Vagina (tissue), 2 donors: ENCODE data around the gene FAM117B. TPM values are rescaled to one million over a fixed set of nuclear protein-coding genes. Genes with fewer than 3 reads are reported as not detected.

Source experiments
- DNase-seq, 2 donors: peaks; one replicate each; pipeline ENCODE4 v3.0.0-alpha.2; 2017; ENCODE audit errors: extremely low spot score in 2 of 2
- H3K27ac ChIP-seq: fragments of 200-600 bp; sonication (generic); one replicate; pipeline ENCODE4 v1.5.1; 2019
- H3K27me3 ChIP-seq: fragments of 200-600 bp; sonication (generic); one replicate; pipeline ENCODE4 v1.5.1; 2019
- H3K36me3 ChIP-seq, 2 donors: fragments of 200-600 bp; sonication (generic); one replicate each; pipeline ENCODE4 v1.5.1; 2017 to 2019
- H3K4me1 ChIP-seq: fragments of 200-600 bp; sonication (generic); one replicate; pipeline ENCODE4 v1.5.1; 2019
- H3K4me3 ChIP-seq, 2 donors: fragments of 200-600 bp; sonication (generic); 1 replicate in 1 of 2; 2 replicates in 1 of 2; pipeline ENCODE4 v1.5.1; 2016 to 2019
- H3K9me3 ChIP-seq: fragments of 200-600 bp; sonication (generic); one replicate; pipeline ENCODE4 v1.5.1; 2019
- CTCF ChIP-seq, 3 experiments: fragments of 450-650 bp in 2 of 3; fragments of 200-600 bp in 1 of 3; sonication (generic) in 1 of 3; IDR thresholded peaks; one replicate each; pipeline ENCODE4 v1.5.1; 2017 to 2019; ENCODE audit warnings: antibody characterized with exemption in 3 of 3, mild to moderate bottlenecking in 2 of 3, moderate library complexity in 2 of 3
- POLR2A ChIP-seq, 2 donors: fragments of 450-650 bp; IDR thresholded peaks; one replicate each; pipeline ENCODE4 v1.6.1; 2017; ENCODE audit warnings: antibody characterized with exemption in 2 of 2, mild to moderate bottlenecking in 2 of 2, moderate library complexity in 2 of 2
- POLR2AphosphoS5 ChIP-seq, 2 donors: sonication (generic); formaldehyde crosslinking; IDR thresholded peaks; one replicate each; pipeline ENCODE4 v1.9.0; 2017; ENCODE audit warnings: antibody characterized with exemption in 2 of 2, mild to moderate bottlenecking in 2 of 2, low read depth in 1 of 2; ENCODE audit not compliant: insufficient read depth in 1 of 2
- intact Hi-C: fragments of 100-400 bp; cut with DNase I; formaldehyde crosslinking; loops from one replicate; pipeline ENCODE4 v1.15.1; 2023
- total RNA-seq: library from RNA; depleted of rRNA; stranded (reverse); fragments of >200 nt; gene quantifications from one replicate; pipeline ENCODE4 v1.2.3, GENCODE V29; 2016

Gene FAM117B
- total RNA-seq, 1 donor from 2014 or later: 13.5 TPM

- no peaks in the 10 kb centered on the region for H3K36me3 ChIP-seq
- H3K27me3 ChIP-seq: no peaks in the 10 kb centered on the region
- H3K27ac ChIP-seq: no peak overlapping the region
- no peaks in the 10 kb centered on the region for H3K9me3 ChIP-seq
- intact Hi-C loops: no loop called here
- H3K4me3 ChIP-seq: no peak overlapping the region
- H3K4me1 ChIP-seq: no peaks in the 10 kb centered on the region
- TF ChIP-seq POLR2AphosphoS5 (IDR thresholded peaks at IDR 0.05; ENCODE audit: insufficient read depth in 1 of 2, low read depth in 1 of 2) (no peak), CTCF (IDR thresholded peaks at IDR 0.05) (no peak), POLR2A (IDR thresholded peaks at IDR 0.05) (no peak)
- DNase-seq: no peak
Measured at GRCh38 chr2:202609381-202610145, 25.2 kb upstream of the FAM117B start.

- Histone ChIP-seq H3K27ac (no peak overlapping the region), H3K4me1 (no peaks in the 10 kb centered on the region), H3K36me3 (no peaks in the 10 kb centered on the region), H3K9me3 (no peaks in the 10 kb centered on the region), H3K27me3 (no peaks in the 10 kb centered on the region), H3K4me3 (no peak overlapping the region)
- intact Hi-C loops: no loop called here
- TF ChIP-seq POLR2A (IDR thresholded peaks at IDR 0.05) (no peak), CTCF (IDR thresholded peaks at IDR 0.05) (no peak), POLR2AphosphoS5 (IDR thresholded peaks at IDR 0.05; ENCODE audit: insufficient read depth in 1 of 2, low read depth in 1 of 2) (no peak)
- DNase-seq: no peak
Measured at GRCh38 chr2:202610380-202610779, 24.4 kb upstream of the FAM117B start.

- Histone ChIP-seq H3K9me3 (no peaks in the 10 kb centered on the region), H3K36me3 (no peaks in the 10 kb centered on the region), H3K4me3 (no peak overlapping the region), H3K4me1 (no peaks in the 10 kb centered on the region), H3K27me3 (no peaks in the 10 kb centered on the region), H3K27ac (no peak overlapping the region)
- no peak for DNase-seq
- TF ChIP-seq POLR2A (IDR thresholded peaks at IDR 0.05): no peak
- no peak for TF ChIP-seq CTCF (IDR thresholded peaks at IDR 0.05)
- TF ChIP-seq POLR2AphosphoS5 (IDR thresholded peaks at IDR 0.05; ENCODE audit: insufficient read depth in 1 of 2, low read depth in 1 of 2): no peak
- intact Hi-C loops: no loop called here
Measured at GRCh38 chr2:202612145-202612544, 22.6 kb upstream of the FAM117B start.

- intact Hi-C loops: no loop called here
- Histone ChIP-seq H3K4me1 (no peaks in the 10 kb centered on the region), H3K4me3 (no peak overlapping the region), H3K9me3 (no peaks in the 10 kb centered on the region), H3K36me3 (no peaks in the 10 kb centered on the region), H3K27ac (no peak overlapping the region), H3K27me3 (no peaks in the 10 kb centered on the region)
- TF ChIP-seq CTCF (IDR thresholded peaks at IDR 0.05): no peak
- no peak for TF ChIP-seq POLR2AphosphoS5 (IDR thresholded peaks at IDR 0.05; ENCODE audit: insufficient read depth in 1 of 2, low read depth in 1 of 2)
- no peak for TF ChIP-seq POLR2A (IDR thresholded peaks at IDR 0.05)
- no peak for DNase-seq
Measured at GRCh38 chr2:202613479-202613878, 21.3 kb upstream of the FAM117B start.

GRCh38 chr2:202624133-202624532 lies 10.6 kb upstream of the FAM117B start:
- H3K27me3 ChIP-seq: no peaks in the 10 kb centered on the region
- H3K27ac ChIP-seq: no peak overlapping the region
- no peaks in the 10 kb centered on the region for H3K36me3 ChIP-seq
- H3K4me1 ChIP-seq: no peaks in the 10 kb centered on the region
- no peaks in the 10 kb centered on the region for H3K9me3 ChIP-seq
- TF ChIP-seq POLR2AphosphoS5 (IDR thresholded peaks at IDR 0.05; ENCODE audit: insufficient read depth in 1 of 2, low read depth in 1 of 2): no peak
- no peak for TF ChIP-seq CTCF (IDR thresholded peaks at IDR 0.05)
- no peak for TF ChIP-seq POLR2A (IDR thresholded peaks at IDR 0.05)
- DNase-seq: no peak
- intact Hi-C loops: no loop called here
- H3K4me3 ChIP-seq: no peak overlapping the region
